ENCODE results near the gene CCDC24.

CCDC24 gene

GRCh38 chr1:43979528-43980254, 11.7 kb upstream of the CCDC24 start:
- no peak for DNase-seq (ENCODE audit: extremely low spot score, insufficient read length, low read depth)

GRCh38 chr1:43980255-43981134, 10.9 kb upstream of the CCDC24 start:
- DNase-seq (ENCODE audit: extremely low spot score, insufficient read length, low read depth): no peak
- no peak for FAIRE-seq

More at GRCh38 chr1:43979528-43980254, 11.7 kb upstream of the CCDC24 start:
- FAIRE-seq: peak; percentile 55

GRCh38 chr1:43981135-43981491, 10.3 kb upstream of the CCDC24 start:
- DNase-seq (ENCODE audit: extremely low spot score, insufficient read length, low read depth) (no peak), FAIRE-seq (no peak)

GRCh38 chr1:43981636-43982035, 9.8 kb upstream of the CCDC24 start:
- DNase-seq (ENCODE audit: extremely low spot score, insufficient read length, low read depth) (no peak), FAIRE-seq (no peak)

- FAIRE-seq (no peak), DNase-seq (ENCODE audit: extremely low spot score, insufficient read length, low read depth) (no peak)
Observed at GRCh38 chr1:43982241-43982640, 9.2 kb upstream of the CCDC24 start.

- FAIRE-seq: no peak
- no peak for DNase-seq (ENCODE audit: extremely low spot score, insufficient read length, low read depth)
Observed at GRCh38 chr1:43982808-43983207, 8.6 kb upstream of the CCDC24 start.

- FAIRE-seq (no peak), DNase-seq (ENCODE audit: extremely low spot score, insufficient read length, low read depth) (no peak)
Observed at GRCh38 chr1:43983253-43983899, 8.0 kb upstream of the CCDC24 start.

- no peak for DNase-seq (ENCODE audit: extremely low spot score, insufficient read length, low read depth)
- FAIRE-seq: no peak
Observed at GRCh38 chr1:43984855-43985254, 6.5 kb upstream of the CCDC24 start.

- FAIRE-seq (no peak), DNase-seq (ENCODE audit: extremely low spot score, insufficient read length, low read depth) (no peak)
Observed at GRCh38 chr1:43985984-43986595, 5.3 kb upstream of the CCDC24 start.

- FAIRE-seq (no peak), DNase-seq (ENCODE audit: extremely low spot score, insufficient read length, low read depth) (no peak)
Observed at GRCh38 chr1:43986712-43987111, 4.7 kb upstream of the CCDC24 start.

GRCh38 chr1:43987159-43987902, 4.1 kb upstream of the CCDC24 start:
- no peak for FAIRE-seq
- no peak for DNase-seq (ENCODE audit: extremely low spot score, insufficient read length, low read depth)

GRCh38 chr1:43990271-43991199, 864 bp upstream of the CCDC24 start:
- FAIRE-seq: no peak
- no peak for DNase-seq (ENCODE audit: extremely low spot score, insufficient read length, low read depth)

- FAIRE-seq: no peak
- DNase-seq (ENCODE audit: extremely low spot score, insufficient read length, low read depth): no peak
Observed at GRCh38 chr1:43991200-43991475, 261 bp upstream of the CCDC24 start.

GRCh38 chr1:43992232-43992995, 1.0 kb downstream of the CCDC24 start:
- no peak for DNase-seq (ENCODE audit: extremely low spot score, insufficient read length, low read depth)

GRCh38 chr1:43993206-43993914, 2.0 kb downstream of the CCDC24 start:
- no peak for DNase-seq (ENCODE audit: extremely low spot score, insufficient read length, low read depth)
- no peak for FAIRE-seq

More at GRCh38 chr1:43992232-43992995, 1.0 kb downstream of the CCDC24 start:
- FAIRE-seq: no peak

- FAIRE-seq (no peak), DNase-seq (ENCODE audit: extremely low spot score, insufficient read length, low read depth) (no peak)
Observed at GRCh38 chr1:43994071-43994470, 2.7 kb downstream of the CCDC24 start.

Data from GM18507 (cell line).